Neuron (in vitro differentiated cells): ENCODE data around the gene PDZRN4.
"Not testable (repeated sequence)": the region's sequence is repeated elsewhere in the genome, so short reads cannot be mapped to it uniquely, and the experiment has no call there.

Experiments used
- H2AFZ ChIP-seq: one replicate; pipeline ENCODE4 v1.6.1; 2013; ENCODE audit warnings: low read depth, mild to moderate bottlenecking, inconsistent platforms, low read length, moderate library complexity
- H3K27me3 ChIP-seq: one replicate; pipeline ENCODE4 v1.6.1; 2013; ENCODE audit warnings: low read length; ENCODE audit not compliant: insufficient read depth
- H3K36me3 ChIP-seq: one replicate; pipeline ENCODE4 v1.6.1; 2013; ENCODE audit warnings: low read length; ENCODE audit not compliant: insufficient read depth
- H3K4me1 ChIP-seq: one replicate; pipeline ENCODE4 v1.6.1; 2013; ENCODE audit warnings: low read length; ENCODE audit not compliant: insufficient read depth
- H3K4me3 ChIP-seq: 2 replicates; pipeline ENCODE4 v1.5.1; 2013; ENCODE audit warnings: mild to moderate bottlenecking, low read length, moderate library complexity
- H3K9me3 ChIP-seq: one replicate; pipeline ENCODE4 v1.6.1; 2013; ENCODE audit warnings: low read length

PDZRN4 gene

DNA sequence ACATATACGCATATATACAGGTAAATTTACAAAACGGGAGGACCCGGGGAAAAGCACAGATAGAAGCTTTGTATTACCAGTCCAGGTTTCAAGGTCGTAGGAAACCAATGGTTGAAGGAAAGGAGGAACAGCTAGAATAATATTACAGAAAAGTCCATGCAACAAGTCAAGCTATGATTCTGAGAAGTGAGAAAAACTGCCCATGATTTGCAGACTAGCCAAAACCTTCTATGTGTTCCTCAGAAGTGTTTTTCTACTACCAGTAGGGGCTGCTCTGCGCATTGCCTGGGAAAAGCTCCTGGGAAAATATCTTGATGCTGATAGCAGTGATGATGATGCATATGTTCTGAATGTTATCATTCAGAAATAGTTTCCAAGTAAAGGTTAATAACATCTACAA, 2.2 kb downstream of the PDZRN4 start:
- Histone ChIP-seq H3K27me3 (peaks cover 58% of the 10 kb centered on the region), H3K4me3 (no peak overlapping the region), H3K4me1 (peaks cover 12% of the 10 kb centered on the region), H3K36me3 (no peaks in the 10 kb centered on the region), H2AFZ (no peak overlapping the region), H3K9me3 (no peaks in the 10 kb centered on the region)

DNA sequence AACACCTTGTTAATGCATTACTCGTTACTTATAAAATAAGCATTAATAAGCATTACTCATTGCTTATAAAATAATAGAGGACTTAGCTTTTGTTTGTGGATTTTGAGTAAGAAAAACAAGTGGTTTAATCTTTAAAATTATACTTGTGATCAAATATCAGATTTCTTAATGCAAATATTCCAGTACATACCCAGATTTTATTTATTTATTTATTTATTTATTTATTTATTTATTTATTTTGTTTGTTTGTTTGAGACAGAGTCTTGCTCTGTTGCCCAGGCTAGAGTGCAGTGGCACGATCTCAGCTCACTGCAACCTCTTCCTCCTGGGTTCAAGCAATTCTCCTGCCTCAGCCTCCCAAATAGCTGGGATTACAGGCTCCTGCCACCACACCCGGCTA, 3.4 kb downstream of the PDZRN4 start:
- Histone ChIP-seq H3K4me1 (peaks cover 12% of the 10 kb centered on the region), H3K27me3 (peaks cover 48% of the 10 kb centered on the region)
- not testable (repeated sequence) for H2AFZ ChIP-seq, H3K9me3 ChIP-seq, H3K36me3 ChIP-seq, H3K4me3 ChIP-seq

DNA sequence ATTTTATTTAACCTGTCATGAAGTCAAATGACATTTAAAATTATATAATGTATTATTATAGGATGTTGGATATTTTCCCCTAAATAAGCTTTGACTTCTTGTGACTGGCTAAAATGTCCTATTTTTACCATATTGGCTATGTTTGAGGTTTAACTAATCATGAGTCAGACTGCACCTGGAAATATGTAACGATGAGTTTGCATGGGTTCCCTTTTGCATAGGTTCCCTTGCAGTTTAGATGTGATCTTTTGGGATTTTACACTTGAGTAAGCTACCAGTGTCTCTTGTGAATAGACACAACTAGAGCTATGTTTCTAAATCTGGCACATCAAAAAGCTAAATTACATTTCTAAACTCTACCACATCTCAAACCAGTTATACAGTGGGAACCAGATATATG, 5.2 kb downstream of the PDZRN4 start:
- Histone ChIP-seq H3K9me3 (no peaks in the 10 kb centered on the region), H3K27me3 (peaks cover 31% of the 10 kb centered on the region), H3K4me1 (peaks cover 10% of the 10 kb centered on the region), H3K36me3 (no peaks in the 10 kb centered on the region), H2AFZ (no peak overlapping the region), H3K4me3 (no peak overlapping the region)

DNA sequence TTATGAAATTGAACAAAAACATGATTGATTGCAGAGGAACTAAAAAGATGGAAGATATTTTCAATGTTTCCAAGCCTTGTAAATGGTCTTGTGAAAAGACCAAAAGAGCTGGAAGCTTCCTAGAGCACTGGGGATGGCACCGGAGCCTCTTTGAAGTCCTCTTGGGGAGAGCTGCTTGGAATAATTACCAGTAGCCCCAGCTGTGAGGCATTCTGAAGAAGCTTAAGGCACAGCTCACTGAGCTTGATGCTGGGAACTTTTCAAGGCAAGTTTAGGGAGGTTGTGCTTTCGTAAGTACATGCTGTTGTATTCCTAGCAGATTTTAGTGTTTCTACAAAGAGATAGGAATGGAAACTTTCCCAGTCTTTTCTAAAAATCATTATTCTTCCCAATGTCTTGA, 13.9 kb downstream of the PDZRN4 start:
- Histone ChIP-seq H2AFZ (no peak overlapping the region), H3K27me3 (no peaks in the 10 kb centered on the region), H3K9me3 (no peaks in the 10 kb centered on the region), H3K4me3 (no peak overlapping the region), H3K36me3 (no peaks in the 10 kb centered on the region), H3K4me1 (no peaks in the 10 kb centered on the region)

DNA sequence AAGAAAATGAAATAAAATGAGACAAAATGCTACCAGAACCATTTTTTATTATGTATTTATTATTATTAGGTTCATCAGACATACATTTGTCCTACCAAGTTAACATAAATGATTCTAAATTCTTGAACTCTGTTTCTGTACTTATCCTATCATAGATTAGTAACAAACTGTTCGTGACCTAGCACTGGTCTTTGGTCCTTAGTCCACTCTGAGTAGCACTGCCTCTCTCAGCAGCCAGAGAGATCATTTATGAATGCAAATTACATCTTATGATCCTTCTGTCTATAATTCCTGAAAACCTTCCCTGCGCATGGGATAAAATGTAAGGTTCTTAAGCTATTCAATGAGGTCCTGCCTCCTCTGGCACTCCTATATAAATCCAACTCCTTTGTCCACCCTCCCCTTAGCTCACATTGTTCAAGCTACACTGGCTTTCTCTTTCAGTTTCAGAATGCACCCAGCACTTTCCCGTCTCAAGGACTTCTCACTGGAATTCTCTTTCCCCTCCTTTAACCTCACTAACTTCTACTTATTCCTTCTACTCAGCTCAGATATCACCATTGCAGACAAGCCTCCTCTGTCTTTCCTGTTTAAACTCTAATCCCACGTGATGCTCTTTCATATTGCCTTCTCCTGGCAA, 17.1 kb downstream of the PDZRN4 start:
- Histone ChIP-seq H3K4me1 (no peaks in the 10 kb centered on the region), H3K9me3 (no peaks in the 10 kb centered on the region), H2AFZ (no peak overlapping the region), H3K27me3 (no peaks in the 10 kb centered on the region), H3K36me3 (no peaks in the 10 kb centered on the region), H3K4me3 (no peak overlapping the region)

DNA sequence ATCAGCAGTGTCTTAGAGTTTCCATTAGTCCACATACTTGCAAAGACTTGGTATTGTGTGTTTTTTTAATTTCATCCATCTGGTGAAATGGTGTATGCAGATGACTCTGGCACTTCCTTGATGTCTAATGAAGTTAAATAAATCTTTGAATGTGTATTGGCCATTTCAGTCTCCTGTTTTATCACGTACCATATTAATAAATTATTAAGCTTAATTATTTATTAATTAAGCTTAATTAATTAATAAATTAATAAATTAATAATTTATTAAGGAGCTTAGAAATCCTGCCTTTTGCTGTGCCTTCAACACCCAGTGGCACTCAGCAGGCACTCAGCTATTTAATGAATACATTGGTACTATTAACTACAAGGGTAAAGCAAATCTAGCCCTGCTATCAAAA, 18.2 kb downstream of the PDZRN4 start:
- Histone ChIP-seq H3K4me1 (no peaks in the 10 kb centered on the region), H3K9me3 (no peaks in the 10 kb centered on the region), H3K4me3 (no peak overlapping the region), H3K36me3 (no peaks in the 10 kb centered on the region), H2AFZ (no peak overlapping the region), H3K27me3 (no peaks in the 10 kb centered on the region)

DNA sequence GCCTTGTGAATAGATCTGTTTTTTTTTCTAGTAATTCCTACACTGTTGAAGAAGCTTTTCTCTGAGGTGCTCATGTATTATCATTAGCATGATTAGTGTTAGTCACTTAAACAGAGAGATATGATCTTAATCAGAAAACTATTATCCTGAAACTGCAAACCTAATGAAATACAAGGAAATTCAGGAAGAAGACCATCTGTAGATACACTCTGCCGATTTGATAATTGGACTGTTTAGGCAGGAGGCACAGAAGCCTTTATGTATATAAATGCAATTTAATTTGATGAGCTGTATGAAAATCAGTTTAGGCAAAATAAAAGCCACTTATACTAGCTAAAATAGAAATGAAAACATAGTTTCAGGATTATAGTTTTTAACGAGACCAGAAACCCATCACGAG, 23.3 kb downstream of the PDZRN4 start:
- Histone ChIP-seq H3K4me3 (no peak overlapping the region), H3K36me3 (no peaks in the 10 kb centered on the region), H3K27me3 (no peaks in the 10 kb centered on the region), H3K9me3 (no peaks in the 10 kb centered on the region), H2AFZ (no peak overlapping the region), H3K4me1 (no peaks in the 10 kb centered on the region)

DNA sequence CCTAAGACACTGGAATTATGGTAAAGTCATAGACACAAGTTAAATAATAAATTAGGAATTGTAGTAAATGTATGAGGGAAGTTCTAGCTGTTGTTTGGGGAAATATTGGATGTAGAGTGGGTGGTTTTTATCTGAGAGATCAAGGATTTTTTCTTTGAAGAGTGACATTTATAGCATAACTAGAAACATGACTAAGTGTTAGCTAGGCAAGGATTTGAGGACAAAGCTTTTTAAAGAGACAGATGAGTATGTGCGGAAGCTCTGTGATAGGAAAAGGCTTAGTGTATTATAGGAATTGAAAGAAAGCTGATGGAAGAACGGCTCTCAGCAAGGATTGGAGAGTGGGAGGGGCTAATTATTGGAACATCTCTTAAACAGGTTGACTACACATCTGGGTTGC, 24.5 kb downstream of the PDZRN4 start:
- Histone ChIP-seq H3K4me1 (no peaks in the 10 kb centered on the region), H3K9me3 (no peaks in the 10 kb centered on the region), H2AFZ (no peak overlapping the region), H3K27me3 (no peaks in the 10 kb centered on the region), H3K36me3 (no peaks in the 10 kb centered on the region), H3K4me3 (no peak overlapping the region)

DNA sequence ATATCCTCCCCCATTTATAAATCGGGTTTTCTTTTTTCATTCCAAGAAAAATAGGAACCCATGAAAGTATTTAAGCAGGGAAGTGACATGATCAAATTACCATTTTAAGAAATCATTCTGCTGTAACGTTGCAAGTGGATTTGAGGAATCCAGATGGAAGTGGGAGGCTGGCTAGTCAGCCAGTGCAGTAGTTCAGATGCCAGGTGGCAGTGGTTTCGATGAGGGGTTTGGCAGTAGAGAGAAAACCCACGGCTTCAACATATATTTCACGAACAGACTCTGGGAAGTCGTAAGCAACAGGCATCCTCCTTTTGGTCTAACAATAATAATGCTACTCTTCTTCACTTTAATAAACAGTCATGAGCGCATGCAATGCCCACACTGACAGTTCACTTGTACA, 25.0 kb downstream of the PDZRN4 start:
- Histone ChIP-seq H3K4me1 (no peaks in the 10 kb centered on the region), H3K36me3 (no peaks in the 10 kb centered on the region), H3K9me3 (no peaks in the 10 kb centered on the region), H3K4me3 (no peak overlapping the region), H3K27me3 (no peaks in the 10 kb centered on the region), H2AFZ (no peak overlapping the region)

DNA sequence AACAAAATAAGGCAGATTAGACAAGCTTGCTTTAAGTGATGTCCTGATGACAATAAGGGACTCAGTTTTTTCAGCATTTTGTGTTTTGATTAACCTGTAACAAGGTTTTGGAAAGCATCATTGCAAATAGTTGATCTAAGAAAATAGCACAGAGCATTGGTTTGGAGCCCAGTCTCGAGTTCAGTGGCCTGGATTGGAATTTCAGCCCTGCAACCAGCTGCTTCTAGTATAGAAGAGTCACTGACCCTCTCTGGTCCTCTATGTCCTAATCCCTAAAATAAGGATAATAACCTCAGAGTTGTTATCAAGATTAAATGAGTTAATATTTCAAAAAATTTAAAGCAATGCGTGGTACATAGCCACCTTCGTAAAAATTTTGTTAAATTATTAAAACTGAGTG, 25.5 kb downstream of the PDZRN4 start:
- H3K4me1 ChIP-seq, result no peaks in the 10 kb centered on the region
- no peaks in the 10 kb centered on the region for H3K36me3 ChIP-seq
- H3K4me3 ChIP-seq, result no peak overlapping the region
- no peaks in the 10 kb centered on the region for H3K9me3 ChIP-seq
- H3K27me3 ChIP-seq, result no peaks in the 10 kb centered on the region
- no peak overlapping the region for H2AFZ ChIP-seq

DNA sequence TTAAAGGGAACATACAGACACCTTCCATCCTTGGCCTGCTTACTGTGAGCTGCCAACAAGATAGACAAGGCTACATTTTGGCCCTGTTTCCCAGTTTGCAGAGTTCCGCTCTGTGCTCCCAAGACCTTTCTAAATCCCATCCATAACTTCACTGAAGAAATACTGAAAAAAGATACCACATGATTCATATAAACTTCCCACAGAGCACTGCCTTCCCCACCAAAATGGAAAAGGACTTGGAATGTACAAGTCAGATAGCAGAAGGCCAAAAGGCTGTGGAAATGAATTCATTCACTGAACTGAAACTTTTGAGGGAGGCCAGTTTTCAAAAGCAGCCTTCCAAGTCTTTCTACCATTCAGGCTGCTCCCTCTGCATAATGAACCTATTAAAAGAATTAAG, 29.6 kb downstream of the PDZRN4 start:
- no peak overlapping the region for H3K4me3 ChIP-seq
- H3K27me3 ChIP-seq, result no peaks in the 10 kb centered on the region
- H3K4me1 ChIP-seq, result no peaks in the 10 kb centered on the region
- H2AFZ ChIP-seq, result no peak overlapping the region
- H3K36me3 ChIP-seq, result no peaks in the 10 kb centered on the region
- no peaks in the 10 kb centered on the region for H3K9me3 ChIP-seq

DNA sequence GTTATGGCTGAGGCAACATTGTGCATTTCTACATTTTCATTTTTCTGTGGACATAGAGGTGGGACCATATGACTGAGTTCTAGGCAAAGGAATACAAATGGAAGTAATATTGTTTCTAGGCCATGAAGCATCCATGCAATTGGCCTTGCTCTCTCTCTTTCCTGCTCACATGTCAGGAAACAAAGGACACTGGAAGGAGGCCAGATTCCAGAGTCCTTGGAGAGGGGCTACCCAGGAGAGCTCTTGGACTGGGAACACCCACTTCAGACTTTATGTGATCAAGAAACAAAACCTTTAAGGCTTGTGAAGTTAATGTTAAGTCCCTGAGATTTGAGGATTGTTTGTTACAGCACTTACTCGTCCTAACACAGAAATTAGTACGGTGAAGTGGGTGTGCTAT, 32.8 kb downstream of the PDZRN4 start:
- Histone ChIP-seq H3K4me3 (no peak overlapping the region), H3K27me3 (no peaks in the 10 kb centered on the region), H2AFZ (no peak overlapping the region), H3K9me3 (no peaks in the 10 kb centered on the region), H3K36me3 (no peaks in the 10 kb centered on the region), H3K4me1 (no peaks in the 10 kb centered on the region)

DNA sequence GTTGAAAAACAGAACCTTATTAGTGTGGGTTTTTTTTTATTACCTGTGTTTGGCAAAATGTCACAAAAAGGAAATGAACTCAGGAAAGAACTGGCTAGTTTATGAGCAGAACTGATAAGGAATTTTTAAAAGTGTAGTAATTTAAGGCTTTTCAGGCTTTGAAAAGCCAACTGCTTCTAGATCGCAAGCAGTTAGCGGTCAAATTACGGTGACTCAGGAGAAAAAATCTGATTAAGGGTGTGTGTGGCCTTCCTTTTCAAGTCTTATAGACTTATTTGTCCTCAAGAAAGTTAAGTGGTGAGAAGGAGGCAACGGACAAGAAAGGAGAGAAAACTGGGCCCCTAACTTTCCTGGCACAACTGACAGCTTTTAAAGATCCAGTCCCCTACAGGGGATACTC, 33.4 kb downstream of the PDZRN4 start:
- H3K27me3 ChIP-seq, result no peaks in the 10 kb centered on the region
- no peak overlapping the region for H2AFZ ChIP-seq
- H3K9me3 ChIP-seq, result no peaks in the 10 kb centered on the region
- no peak overlapping the region for H3K4me3 ChIP-seq
- H3K36me3 ChIP-seq, result no peaks in the 10 kb centered on the region
- no peaks in the 10 kb centered on the region for H3K4me1 ChIP-seq

DNA sequence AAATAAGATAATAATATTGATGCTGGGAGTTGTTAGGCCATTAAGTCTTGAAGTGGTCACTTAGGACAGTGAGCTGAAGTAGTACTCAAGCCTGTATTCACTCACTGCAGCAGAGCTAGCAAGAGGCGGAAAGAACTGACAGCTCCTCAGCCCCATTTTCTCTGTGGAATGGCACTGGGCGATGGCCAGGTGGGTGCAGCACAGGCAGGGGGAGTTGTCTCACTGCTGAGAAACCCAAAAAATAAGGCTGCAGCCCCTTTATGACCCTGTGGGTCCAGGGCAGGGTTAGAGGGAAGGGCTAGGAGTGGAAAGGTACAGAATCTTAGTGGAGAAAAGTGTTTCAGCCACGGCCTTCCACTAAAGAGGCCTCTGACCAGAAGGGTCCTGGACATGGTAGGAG, 35.5 kb downstream of the PDZRN4 start:
- Histone ChIP-seq H3K9me3 (no peaks in the 10 kb centered on the region), H3K4me1 (no peaks in the 10 kb centered on the region), H2AFZ (no peak overlapping the region), H3K4me3 (no peak overlapping the region), H3K27me3 (no peaks in the 10 kb centered on the region), H3K36me3 (no peaks in the 10 kb centered on the region)
